Thyroid gland (tissue), 4 donors: ENCODE measurements around the gene HAO1. TPM values are rescaled to one million over a fixed set of nuclear protein-coding genes. Genes with fewer than 3 reads are reported as not detected.

ENCODE experiments used
- DNase-seq, 2 donors: peaks; one replicate each; pipeline ENCODE4 v3.0.0-alpha.2; 2019
- H3K27ac ChIP-seq, 3 donors: fragments of 200-600 bp; sonication (generic); 1 replicate in 2 of 3; 2 replicates in 1 of 3; pipeline ENCODE4 v1.5.1; 2016 to 2019; ENCODE audit warnings: mild to moderate bottlenecking in 1 of 3, moderate library complexity in 1 of 3
- H3K27me3 ChIP-seq: fragments of 200-600 bp; sonication (generic); one replicate; pipeline ENCODE4 v1.5.1; 2019
- H3K36me3 ChIP-seq, 2 donors: fragments of 200-600 bp; sonication (generic); one replicate each; pipeline ENCODE4 v1.5.1; 2016 to 2019
- H3K4me1 ChIP-seq, 2 donors: fragments of 200-600 bp; sonication (generic); one replicate each; pipeline ENCODE4 v1.5.1; 2017 to 2019
- H3K4me3 ChIP-seq, 3 donors: fragments of 200-600 bp; sonication (generic); replicated peaks in 1 of 3; 1 replicate in 2 of 3; 2 replicates in 1 of 3; pipeline ENCODE4 v1.5.1; 2016; ENCODE audit warnings: mild to moderate bottlenecking in 1 of 3
- H3K9me3 ChIP-seq: fragments of 200-600 bp; sonication (generic); one replicate; pipeline ENCODE4 v1.5.1; 2017
- CTCF ChIP-seq, 6 experiments: fragments of 200-600 bp in 3 of 6; fragments of 450-650 bp in 3 of 6; sonication (generic) in 3 of 6; IDR thresholded peaks; one replicate each; pipeline ENCODE4 v1.5.1; 2016 to 2019; ENCODE audit warnings: antibody characterized with exemption in 6 of 6, mild to moderate bottlenecking in 2 of 6, inconsistent platforms in 1 of 6, moderate library complexity in 1 of 6
- POLR2A ChIP-seq, 2 donors: fragments of 450-650 bp; IDR thresholded peaks; one replicate each; pipeline ENCODE4 v1.6.1; 2017; ENCODE audit warnings: antibody characterized with exemption in 2 of 2, mild to moderate bottlenecking in 2 of 2, moderate library complexity in 1 of 2
- WGBS, 2 donors: methylation state at CpG; one replicate each; pipeline ENCODE4 v1.1.5; 2017; 5-methylcytosine and 5-hydroxymethylcytosine counted together
- intact Hi-C: fragments of 100-400 bp; cut with DNase I; formaldehyde crosslinking; loops from one replicate; pipeline ENCODE4 v1.15.1; 2023
- total RNA-seq, 4 donors: library from RNA; depleted of rRNA; stranded (reverse); fragments of >200 nt; gene quantifications; one replicate each; pipeline ENCODE4 v1.2.3, GENCODE V29; 2016

The HAO1 gene
- total RNA-seq, 4 donors from 2014 or later = not detected

- Histone ChIP-seq H3K27ac (no peak overlapping the region), H3K4me3 (no peak overlapping the region), H3K27me3 (no peaks in the 10 kb centered on the region), H3K9me3 (no peaks in the 10 kb centered on the region), H3K4me1 (no peaks in the 10 kb centered on the region), H3K36me3 (no peaks in the 10 kb centered on the region)
- DNase-seq = no peak
- TF ChIP-seq CTCF (IDR thresholded peaks at IDR 0.05) = no peak
- no peak for TF ChIP-seq POLR2A (IDR thresholded peaks at IDR 0.05)
- 95 to 100% methylated on average over 1 of the region's 1 CpG for WGBS, 2 donors
- intact Hi-C loops = no loop called here
Measured at GRCh38 chr20:7903429-7903828, 36.8 kb downstream of the HAO1 start.

GRCh38 chr20:7902879-7903278 lies 37.4 kb downstream of the HAO1 start:
- intact Hi-C loops = no loop called here
- H3K27me3 ChIP-seq = no peaks in the 10 kb centered on the region
- 79 to 92% methylated on average over 2 of the region's 2 CpGs for whole genome bisulfite sequencing, 2 donors
- H3K4me1 ChIP-seq = no peaks in the 10 kb centered on the region
- H3K27ac ChIP-seq = no peak overlapping the region
- H3K36me3 ChIP-seq = no peaks in the 10 kb centered on the region
- TF ChIP-seq POLR2A (IDR thresholded peaks at IDR 0.05) (no peak), CTCF (IDR thresholded peaks at IDR 0.05) (no peak)
- DNase-seq = no peak
- no peaks in the 10 kb centered on the region for H3K9me3 ChIP-seq
- H3K4me3 ChIP-seq = no peak overlapping the region

GRCh38 chr20:7897781-7898364 lies 42.4 kb downstream of the HAO1 start:
- intact Hi-C loops = no loop called here
- H3K27ac ChIP-seq = no peak overlapping the region
- no peak overlapping the region for H3K4me3 ChIP-seq
- TF ChIP-seq CTCF (IDR thresholded peaks at IDR 0.05) = no peak
- TF ChIP-seq POLR2A (IDR thresholded peaks at IDR 0.05) = no peak
- H3K4me1 ChIP-seq = no peaks in the 10 kb centered on the region
- H3K9me3 ChIP-seq = no peaks in the 10 kb centered on the region
- no peak for DNase-seq
- H3K36me3 ChIP-seq = no peaks in the 10 kb centered on the region
- WGBS, 2 donors = 61 to 84% methylated on average over 2 of the region's 2 CpGs
- H3K27me3 ChIP-seq = no peaks in the 10 kb centered on the region

GRCh38 chr20:7893014-7893730 lies 47.1 kb downstream of the HAO1 start:
- TF ChIP-seq CTCF (IDR thresholded peaks at IDR 0.05) (no peak), POLR2A (IDR thresholded peaks at IDR 0.05) (no peak)
- Histone ChIP-seq H3K4me3 (no peak overlapping the region), H3K27ac (no peak overlapping the region), H3K27me3 (no peaks in the 10 kb centered on the region), H3K4me1 (no peaks in the 10 kb centered on the region), H3K9me3 (no peaks in the 10 kb centered on the region), H3K36me3 (no peaks in the 10 kb centered on the region)
- intact Hi-C loops = no loop called here
- DNase-seq = no peak
- WGBS, 2 donors = 90 to 91% methylated on average over 7 of the region's 7 CpGs

GRCh38 chr20:7891705-7892104 lies 48.6 kb downstream of the HAO1 start:
- H3K4me3 ChIP-seq = no peak overlapping the region
- H3K4me1 ChIP-seq = no peaks in the 10 kb centered on the region
- H3K27ac ChIP-seq = no peak overlapping the region
- WGBS, 2 donors = 84 to 91% methylated on average over 5 of the region's 5 CpGs
- TF ChIP-seq POLR2A (IDR thresholded peaks at IDR 0.05) = no peak
- TF ChIP-seq CTCF (IDR thresholded peaks at IDR 0.05) = no peak
- H3K27me3 ChIP-seq = no peaks in the 10 kb centered on the region
- H3K36me3 ChIP-seq = no peaks in the 10 kb centered on the region
- H3K9me3 ChIP-seq = no peaks in the 10 kb centered on the region
- intact Hi-C loops = no loop called here
- DNase-seq = no peak
